ENCODE measurements around the gene SOCS3.

SOCS3 gene

GRCh38 chr17:78361225-78361701 is 1.4 kb upstream of the SOCS3 start:
- no peaks in the 10 kb centered on the region for H3K9me3 ChIP-seq (ENCODE audit: insufficient read depth, low read length)
- peaks cover 34% of the 10 kb centered on the region for H3K79me2 ChIP-seq (ENCODE audit: low read length)
- peak overlapping the region; percentile 62 for H3K9ac ChIP-seq (ENCODE audit: low read length)
- H3K4me2 ChIP-seq (ENCODE audit: low read length) = peak overlapping the region; percentile 76
- H4K20me1 ChIP-seq (ENCODE audit: insufficient read depth, low read length) = peaks cover 32% of the 10 kb centered on the region
- H3K4me1 ChIP-seq (ENCODE audit: low read length) = peaks cover 56% of the 10 kb centered on the region
- peaks cover 29% of the 10 kb centered on the region for H3K36me3 ChIP-seq (replicated peaks; ENCODE audit: low read depth, low read length)
- H3K27ac ChIP-seq (ENCODE audit: low read length) = peak overlapping the region; percentile 81
- peak overlapping the region; percentile 57 for H3K4me3 ChIP-seq (ENCODE audit: low read length)
- TF ChIP-seq EZH2phosphoT487 (IDR thresholded peaks at IDR 0.05; ENCODE audit: low read depth) (no peak), CTCF (IDR thresholded peaks at IDR 0.05; ENCODE audit: low read depth, low read length) (no peak)
- no peak overlapping the region for H2AFZ ChIP-seq (ENCODE audit: low read depth, low read length)
- H3K27me3 ChIP-seq (ENCODE audit: low read depth, low read length) = peaks cover 18% of the 10 kb centered on the region

- Histone ChIP-seq H3K4me1 (ENCODE audit: low read length) (peaks cover 56% of the 10 kb centered on the region), H4K20me1 (ENCODE audit: insufficient read depth, low read length) (peaks cover 39% of the 10 kb centered on the region), H3K27ac (ENCODE audit: low read length) (peak overlapping the region; percentile 81), H2AFZ (ENCODE audit: low read depth, low read length) (no peak overlapping the region), H3K4me3 (ENCODE audit: low read length) (peak overlapping the region; percentile 57), H3K4me2 (ENCODE audit: low read length) (peak overlapping the region; percentile 76), H3K36me3 (replicated peaks; ENCODE audit: low read depth, low read length) (peaks cover 35% of the 10 kb centered on the region), H3K9ac (ENCODE audit: low read length) (peak overlapping the region; percentile 62), H3K27me3 (ENCODE audit: low read depth, low read length) (peaks cover 18% of the 10 kb centered on the region), H3K9me3 (ENCODE audit: insufficient read depth, low read length) (no peaks in the 10 kb centered on the region), H3K79me2 (ENCODE audit: low read length) (peaks cover 41% of the 10 kb centered on the region)
- TF ChIP-seq CTCF (IDR thresholded peaks at IDR 0.05; ENCODE audit: low read depth, low read length) = peak; percentile 89
- no peak for TF ChIP-seq EZH2phosphoT487 (IDR thresholded peaks at IDR 0.05; ENCODE audit: low read depth)
Observed at GRCh38 chr17:78360371-78361224, 721 bp upstream of the SOCS3 start.

GRCh38 chr17:78359321-78359996 is 418 bp downstream of the SOCS3 start:
- H3K4me3 ChIP-seq (ENCODE audit: low read length) = peak overlapping the region; percentile 99
- peak overlapping the region; percentile 91 for H3K27ac ChIP-seq (ENCODE audit: low read length)
- H3K4me2 ChIP-seq (ENCODE audit: low read length) = peak overlapping the region; percentile 99
- H3K79me2 ChIP-seq (ENCODE audit: low read length) = peaks cover 48% of the 10 kb centered on the region
- no peaks in the 10 kb centered on the region for H3K9me3 ChIP-seq (ENCODE audit: insufficient read depth, low read length)
- peaks cover 18% of the 10 kb centered on the region for H3K27me3 ChIP-seq (ENCODE audit: low read depth, low read length)
- H3K36me3 ChIP-seq (replicated peaks; ENCODE audit: low read depth, low read length) = peaks cover 45% of the 10 kb centered on the region
- peaks cover 48% of the 10 kb centered on the region for H4K20me1 ChIP-seq (ENCODE audit: insufficient read depth, low read length)
- peak overlapping the region; percentile 99 for H3K9ac ChIP-seq (ENCODE audit: low read length)
- H3K4me1 ChIP-seq (ENCODE audit: low read length) = peaks cover 54% of the 10 kb centered on the region
- H2AFZ ChIP-seq (ENCODE audit: low read depth, low read length) = no peak overlapping the region
- no peak for TF ChIP-seq EZH2phosphoT487 (IDR thresholded peaks at IDR 0.05; ENCODE audit: low read depth)
- no peak for TF ChIP-seq CTCF (IDR thresholded peaks at IDR 0.05; ENCODE audit: low read depth, low read length)
